HL-60/S4 (cell line): ENCODE measurements around the gene UQCRC2.
"Not testable (repeated sequence)": the region's sequence is repeated elsewhere in the genome, so short reads cannot be mapped to it uniquely, and the experiment has no call there.

Experiments
- in situ Hi-C: fragments of 300-500 bp; cut with MboI; formaldehyde crosslinking; loops from 2 replicates; pipeline ENCODE4 v1.14.3; 2022; ENCODE audit warnings: low sequenced_read_pairs

The UQCRC2 gene

DNA sequence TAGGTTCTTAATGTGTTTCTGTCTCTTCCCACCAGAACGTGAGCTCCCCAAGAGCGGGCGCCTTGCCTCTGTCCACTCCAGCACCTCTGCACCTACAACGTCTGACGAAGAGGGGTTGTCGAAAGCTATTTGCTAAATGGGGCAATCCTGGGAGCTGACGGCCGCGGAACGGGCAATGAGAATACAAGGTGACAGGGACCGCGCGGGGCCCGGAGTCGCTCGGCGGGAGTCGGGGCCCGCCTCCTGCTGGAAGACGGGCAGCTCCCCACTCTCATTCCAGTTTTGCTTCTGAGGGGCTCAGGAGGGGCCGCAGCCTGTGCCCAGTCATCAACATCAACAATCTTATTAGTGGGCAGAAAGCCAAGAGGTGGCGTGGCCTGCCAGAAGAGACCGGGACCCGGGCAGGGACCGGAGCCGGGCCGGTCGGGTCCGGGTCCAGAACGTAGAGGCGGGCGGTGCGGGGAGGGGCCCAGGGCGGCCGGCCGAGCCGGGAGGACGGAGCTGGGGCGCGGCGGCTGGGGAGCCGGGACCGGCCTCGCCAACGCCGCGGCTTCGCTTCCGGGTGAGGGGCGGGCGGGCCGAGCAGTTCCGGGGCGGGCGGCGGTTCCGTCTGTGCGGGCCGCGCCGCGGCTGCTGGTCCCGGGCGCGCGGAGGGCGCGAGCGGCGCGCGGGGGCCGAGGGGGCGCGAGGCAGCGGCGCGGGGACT lies 54.5 kb downstream of the UQCRC2 start, which contains the start of gene MOSMO:
Gene MOSMO (plus strand): TSS at position 603 of the 706 bp plus-strand sequence. CDS start 191 bp downstream, outside the sequence.
- in situ Hi-C loops = loop anchor here (10.0 kb wide), 1 partner anchor 287 kb away; the partner anchor contains the start of gene POLR3E

DNA sequence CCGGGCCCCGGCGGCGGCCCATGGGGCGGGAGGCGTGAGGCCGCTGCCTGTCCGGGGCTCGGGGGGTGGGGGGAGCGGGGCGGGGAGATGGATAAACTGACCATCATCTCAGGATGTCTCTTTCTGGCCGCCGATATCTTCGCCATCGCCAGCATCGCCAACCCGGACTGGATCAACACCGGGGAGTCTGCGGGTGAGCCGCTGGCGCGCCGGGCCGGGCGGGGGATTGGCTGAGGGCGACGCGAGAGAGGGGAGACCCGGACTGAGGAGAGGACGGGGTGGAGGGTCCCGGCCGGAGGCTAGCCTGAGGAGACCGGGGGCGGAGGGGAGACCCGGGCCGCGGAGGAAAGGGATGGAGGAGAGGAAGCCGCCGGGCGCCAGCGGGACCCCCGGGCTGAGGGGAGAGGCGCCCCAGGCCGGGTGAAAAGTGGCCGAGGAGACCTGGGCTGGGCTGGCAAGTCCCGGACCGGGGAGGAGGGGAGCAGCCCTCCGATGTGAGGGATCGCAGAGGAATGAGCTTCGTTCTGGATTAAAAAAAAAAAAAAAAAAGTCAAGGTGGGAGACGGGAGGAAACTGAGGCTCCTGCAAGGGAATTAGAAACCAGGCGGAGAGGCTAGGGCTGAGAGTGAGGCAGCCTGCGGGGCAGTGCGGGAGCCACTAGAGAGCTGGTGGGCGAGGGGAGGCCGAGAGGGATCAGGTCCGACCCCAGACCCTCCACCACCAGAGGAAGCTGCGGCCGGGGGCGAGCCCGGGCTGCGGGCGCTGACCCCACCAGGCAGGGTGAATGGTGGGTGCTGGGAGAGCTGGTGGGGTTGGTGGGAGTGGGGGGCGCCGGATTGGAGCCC lies 55.3 kb downstream of the UQCRC2 start:
- in situ Hi-C loops = loop anchor here (10.0 kb wide), 1 partner anchor 286 kb away; the partner anchor contains the start of gene POLR3E

DNA sequence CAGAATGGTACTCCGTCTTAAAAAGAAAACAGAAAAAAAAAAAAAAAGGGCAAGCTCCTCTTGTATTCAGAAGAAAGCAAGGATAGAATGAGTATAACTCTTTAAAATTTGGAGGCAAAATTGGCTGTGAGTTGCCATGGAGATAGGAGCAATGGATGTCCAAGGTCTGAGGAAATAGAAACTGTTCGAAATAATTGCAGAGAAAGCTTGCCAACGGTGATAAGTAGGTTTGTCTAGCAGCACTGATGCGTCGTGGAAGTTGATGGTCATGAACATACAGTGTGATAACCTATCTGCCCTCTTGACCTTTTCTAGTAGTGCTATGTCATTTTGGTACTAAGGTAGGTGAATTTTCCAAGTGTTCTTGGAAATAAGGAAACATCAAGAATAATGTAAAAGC lies 57.7 kb downstream of the UQCRC2 start:
- in situ Hi-C loops = no loop called here

DNA sequence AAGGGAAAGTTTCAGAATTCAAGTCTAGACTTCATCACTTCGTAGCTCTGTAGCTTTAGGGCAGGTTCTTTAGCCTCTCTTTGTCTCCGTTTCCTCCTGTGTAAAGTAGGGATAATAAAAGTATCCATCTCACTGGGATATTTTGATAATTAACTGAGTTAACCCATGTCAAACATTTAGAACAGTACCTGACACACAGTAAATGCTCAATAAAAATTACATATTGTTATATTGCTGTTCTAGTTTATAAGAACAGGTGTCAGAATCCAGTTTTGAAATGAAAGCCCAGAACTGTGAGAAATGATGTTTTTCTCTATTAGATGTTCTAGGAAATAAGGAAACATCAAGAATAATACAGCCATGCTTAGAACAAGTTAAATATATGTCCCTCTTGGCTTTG lies 59.1 kb downstream of the UQCRC2 start:
- in situ Hi-C loops = no loop called here

DNA sequence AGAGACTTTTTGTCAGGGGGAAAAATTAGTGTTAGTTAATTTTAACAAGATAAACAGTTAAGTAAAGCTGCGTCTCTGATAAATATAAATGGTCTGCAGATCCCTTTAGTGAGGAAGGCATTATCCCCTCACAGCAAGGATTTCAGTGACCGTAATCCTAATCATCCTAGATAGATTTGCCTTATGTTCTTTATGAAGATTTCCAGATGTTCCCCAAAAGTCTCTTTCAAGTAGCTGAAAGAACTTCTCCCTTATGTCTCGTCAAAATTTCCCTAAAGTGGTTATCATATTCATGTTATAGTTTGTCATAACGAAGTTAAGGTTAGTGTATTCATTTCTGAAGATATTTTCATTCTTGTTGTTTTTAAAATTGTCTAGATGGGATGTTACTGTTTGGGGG lies 60.3 kb downstream of the UQCRC2 start:
- in situ Hi-C loops = no loop called here

DNA sequence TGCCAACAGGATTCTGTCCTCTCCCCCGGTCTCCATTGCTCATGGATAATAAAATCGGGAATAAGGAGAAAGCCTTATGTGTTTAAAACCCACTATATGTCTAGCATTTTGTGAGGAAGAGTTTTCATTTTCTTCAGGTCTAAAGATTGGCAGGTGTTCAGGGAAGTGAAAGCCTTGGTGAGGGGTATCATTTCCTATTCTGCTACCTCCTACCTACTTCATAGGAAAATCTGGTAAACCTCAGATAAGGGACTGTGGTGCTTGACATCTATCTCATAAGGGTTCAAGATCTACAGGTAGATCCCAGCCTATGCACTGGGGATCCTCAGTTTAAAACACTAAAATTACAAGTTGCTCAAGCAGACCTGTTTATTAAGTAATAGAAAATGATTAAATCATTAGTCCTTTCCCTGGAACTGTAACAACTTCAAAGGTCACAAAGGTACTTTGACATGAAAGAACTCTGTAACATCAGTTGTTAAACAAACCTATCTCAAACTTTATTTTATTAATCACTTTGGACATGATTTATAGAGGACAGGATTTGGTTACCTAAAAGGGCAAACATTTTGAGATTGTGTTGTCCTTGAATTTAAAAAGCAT lies 61.2 kb downstream of the UQCRC2 start:
- in situ Hi-C loops = no loop called here

DNA sequence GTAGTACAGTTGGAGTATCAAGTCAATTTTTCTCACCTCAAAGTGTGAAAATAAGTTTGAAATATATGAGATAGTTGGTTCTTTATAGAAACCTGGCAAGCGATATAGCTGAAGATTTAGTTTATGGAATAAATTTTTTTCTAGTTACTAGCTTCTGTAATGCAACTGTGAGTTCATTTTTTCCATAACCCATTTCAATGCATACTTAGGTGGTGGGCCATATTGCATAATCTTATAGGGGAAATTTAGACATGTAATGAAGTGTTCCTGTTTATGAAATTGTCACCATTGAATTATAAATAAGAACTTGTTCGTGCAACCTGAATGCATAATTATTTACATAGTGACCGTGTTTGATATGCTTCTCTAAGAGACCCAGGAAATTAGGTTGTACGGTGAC lies 63.8 kb downstream of the UQCRC2 start:
- in situ Hi-C loops = no loop called here

DNA sequence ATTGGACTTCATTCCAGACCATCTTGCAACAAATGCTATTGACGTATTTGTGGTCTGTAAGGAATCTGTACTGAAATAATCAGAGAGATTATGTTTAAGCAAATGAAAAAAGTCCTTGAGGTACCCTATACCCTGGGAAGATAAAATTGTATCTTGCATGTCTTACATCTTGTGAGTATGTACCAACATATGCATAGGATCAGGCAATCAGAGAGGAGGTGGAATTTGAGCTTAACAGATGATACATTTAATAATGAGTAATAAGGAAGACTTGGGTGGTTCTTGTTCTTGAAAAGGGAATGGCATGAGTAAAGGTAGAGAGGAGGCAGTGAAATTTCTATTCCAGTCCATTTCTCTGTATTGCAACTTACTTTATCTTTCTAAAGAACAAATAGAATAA lies 65.4 kb downstream of the UQCRC2 start:
- in situ Hi-C loops = no loop called here

DNA sequence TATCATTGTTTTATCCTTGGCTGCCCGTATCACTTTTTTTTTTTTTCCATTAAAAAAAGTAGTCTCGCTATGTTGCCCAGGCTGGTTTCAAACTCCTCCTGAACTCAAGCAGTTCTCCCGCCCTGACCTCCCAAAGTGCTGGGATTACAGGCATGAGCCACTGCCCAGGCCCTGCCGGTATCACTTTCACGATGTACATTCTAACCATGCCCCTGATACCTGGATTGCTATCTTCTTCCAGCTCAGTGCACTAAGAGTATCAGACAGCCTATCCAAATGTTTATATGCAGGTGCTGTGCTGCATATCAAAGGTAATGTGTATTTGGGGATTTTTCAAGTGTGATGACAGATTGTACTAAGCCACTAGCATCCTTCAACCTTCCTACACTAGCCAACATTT lies 69.0 kb downstream of the UQCRC2 start:
- in situ Hi-C loops = no loop called here

DNA sequence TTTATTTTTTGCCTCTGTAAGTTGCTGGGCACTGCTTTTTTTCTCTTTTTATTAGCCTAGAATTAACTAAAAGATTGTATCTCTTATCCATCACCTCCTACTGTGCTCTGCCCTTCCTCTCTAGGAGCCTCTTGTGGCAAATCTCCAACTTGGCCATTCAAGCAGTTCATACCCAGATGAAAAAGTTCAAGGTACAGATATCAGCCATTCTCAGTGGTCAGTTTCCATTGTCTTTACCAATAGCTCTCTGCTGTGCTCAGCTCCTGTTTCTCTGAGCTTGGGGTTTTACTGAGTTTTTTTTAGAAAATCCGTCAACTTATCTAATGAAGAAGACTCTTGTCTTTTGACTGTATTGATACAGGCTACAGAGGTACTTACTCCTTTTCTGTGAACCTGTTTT lies 70.3 kb downstream of the UQCRC2 start:
- in situ Hi-C loops = no loop called here

DNA sequence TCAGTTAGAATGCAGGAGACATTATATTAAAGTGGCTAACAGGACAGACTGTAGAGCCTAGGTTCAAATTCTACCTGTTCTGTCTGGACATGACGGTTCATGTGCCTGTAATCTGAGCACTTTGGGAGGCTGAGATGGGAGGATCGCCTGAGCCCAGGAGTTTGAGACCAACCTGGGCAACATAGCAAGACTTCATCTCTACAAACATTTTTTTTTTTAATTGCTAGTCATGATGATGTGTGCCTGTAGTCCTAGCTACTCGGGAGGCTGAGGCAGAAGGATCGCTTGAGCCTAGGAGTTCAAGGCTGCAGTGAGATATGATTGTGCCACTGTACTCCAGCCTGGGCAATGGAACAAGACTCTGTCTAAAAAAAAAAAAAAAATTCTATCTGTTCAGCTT lies 71.6 kb downstream of the UQCRC2 start:
- in situ Hi-C loops = not testable (repeated sequence)

DNA sequence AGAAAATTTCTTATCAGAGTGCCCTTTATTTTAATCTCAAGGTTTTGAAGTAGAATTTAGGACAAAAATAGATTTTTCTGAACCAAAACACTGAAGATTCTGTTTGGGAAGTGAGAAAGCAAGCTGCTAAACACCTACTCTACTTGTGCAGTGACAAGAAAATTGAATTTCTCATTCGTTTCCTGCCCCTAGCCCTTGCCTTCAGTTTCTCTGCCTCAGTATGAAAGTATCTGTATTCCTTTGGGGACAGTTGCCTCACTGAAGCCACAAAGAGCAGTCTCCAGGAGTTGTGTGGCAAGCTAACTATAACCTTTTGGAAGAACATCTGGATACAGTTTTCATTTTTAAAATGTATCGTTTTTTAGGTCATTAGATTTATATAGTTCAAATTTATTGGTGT lies 74.5 kb downstream of the UQCRC2 start:
- in situ Hi-C loops = no loop called here

DNA sequence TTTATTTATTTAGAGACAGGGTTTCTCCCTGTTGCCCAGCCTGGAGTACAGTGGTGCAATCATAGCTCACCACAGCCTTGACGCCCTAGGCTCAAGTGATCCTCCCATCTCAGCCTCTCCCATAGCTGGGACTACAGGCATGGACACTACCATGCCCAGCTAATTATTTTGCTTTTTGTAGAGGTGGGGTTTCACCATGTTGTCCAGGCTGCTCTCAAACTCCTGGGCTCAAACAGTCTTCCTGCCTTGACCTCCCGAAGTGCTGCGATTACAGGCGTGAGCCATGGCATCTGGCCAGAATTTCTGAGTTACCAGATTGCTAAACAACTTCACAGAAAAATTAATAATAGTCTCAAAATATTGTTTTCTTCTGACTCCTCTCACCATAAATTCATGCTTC lies 76.5 kb downstream of the UQCRC2 start:
- in situ Hi-C loops = no loop called here

DNA sequence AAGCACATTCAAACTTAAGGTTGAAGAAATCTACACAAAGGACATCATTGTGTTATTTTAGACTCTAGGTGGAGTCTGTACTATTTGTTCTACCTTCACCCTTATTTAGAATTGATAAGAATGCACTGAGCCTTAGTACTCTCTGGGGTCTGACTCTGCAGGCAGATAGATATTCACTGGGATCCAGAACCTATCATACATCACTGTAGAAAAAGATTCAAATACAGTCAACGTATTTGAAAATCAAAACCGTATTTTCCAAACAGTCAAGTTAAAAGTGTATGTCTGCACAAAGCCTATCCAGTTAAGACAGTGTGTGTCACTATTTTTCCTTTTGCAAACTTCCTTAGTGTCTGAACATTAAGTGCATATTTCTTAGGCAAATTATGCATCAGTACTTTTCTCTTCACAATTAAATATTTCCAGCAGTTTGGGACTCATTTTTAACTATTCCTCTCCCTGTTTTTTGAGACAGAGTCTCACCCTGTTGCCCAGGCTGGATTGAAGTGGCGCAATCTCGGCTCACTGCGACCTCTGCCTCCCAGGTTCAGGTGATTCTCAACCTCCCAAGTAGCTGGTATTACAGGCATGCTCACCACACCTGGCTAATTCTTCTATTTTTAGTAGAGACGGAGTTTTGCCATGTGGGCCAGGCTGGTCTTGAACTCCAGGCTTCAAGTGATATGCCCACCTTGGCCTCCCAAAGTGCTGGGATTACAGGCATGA lies 77.1 kb downstream of the UQCRC2 start:
- in situ Hi-C loops = no loop called here

DNA sequence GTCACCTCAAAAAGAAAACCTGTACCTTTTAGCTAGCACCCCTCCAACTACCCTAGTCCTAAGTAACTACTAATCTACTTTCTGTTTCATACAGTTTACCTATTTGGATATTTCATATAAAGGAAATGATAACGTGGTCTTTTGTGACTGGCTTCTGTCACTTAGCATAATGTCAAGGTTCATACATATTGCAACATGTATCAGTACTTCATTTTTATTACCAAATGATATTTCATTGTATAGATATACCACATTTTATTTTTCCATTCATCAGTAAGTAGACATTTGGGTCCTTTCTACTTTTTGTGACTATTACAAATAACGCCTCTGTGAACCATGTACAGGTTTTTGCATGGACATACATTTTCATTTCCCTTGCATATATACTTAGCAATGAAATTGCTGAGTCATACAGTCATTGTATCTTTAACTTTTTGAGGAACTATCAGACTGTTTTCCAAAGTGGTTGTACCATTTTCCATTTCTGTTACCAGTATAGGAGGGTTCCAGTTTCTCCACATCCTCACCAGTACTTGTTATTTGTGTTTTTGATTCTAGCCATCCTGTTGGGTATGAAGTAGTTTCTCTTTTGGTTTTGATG lies 78.4 kb downstream of the UQCRC2 start:
- in situ Hi-C loops = no loop called here
